Endothelial cell of umbilical vein (primary cell): Measurements from ENCODE around the gene HDAC1. TPM values are rescaled to one million over a fixed set of nuclear protein-coding genes. Genes with fewer than 3 reads are reported as not detected.

Source experiments
- BruUV-seq: library from RNA; stranded (reverse); fragments of 400-500 nt; replicated peaks from 2 replicates; lab custom pipeline; 2021; lab: Mats Ljungman, UMichigan
- CTCF ChIA-PET: fragments of 300-600, 350-600 bp; sonication (Branson Sonifier 250); formaldehyde crosslinking; loops from one replicate; lab custom pipeline; 2021; ENCODE audit warnings: antibody characterized with exemption, inconsistent platforms; lab: Charles Lee
- POLR2A ChIA-PET: fragments of 300-600, 350-600 bp; sonication (Branson Sonifier 250); formaldehyde crosslinking; loops from one replicate; lab custom pipeline; 2021; ENCODE audit warnings: antibody characterized with exemption, inconsistent platforms; lab: Charles Lee
- DNase-seq: peaks from one replicate; pipeline ENCODE4 v3.0.0-alpha.2; 2011; ENCODE audit warnings: low read depth, low spot score
- FAIRE-seq: peaks from 2 replicates; lab custom pipeline; 2011; peaks lifted over from hg19 to GRCh38; lab: Jason Lieb, UNC
- H2AFZ ChIP-seq: 2 replicates; pipeline ENCODE4 v1.6.0; 2012; ENCODE audit warnings: low read depth, low read length, control low read depth, inconsistent platforms
- H3K27ac ChIP-seq: 2 replicates; pipeline ENCODE4 v1.5.1; 2011; ENCODE audit warnings: low read depth, mild to moderate bottlenecking, control low read depth, low read length, moderate library complexity; ENCODE audit not compliant: insufficient read depth
- H3K27me3 ChIP-seq, 2 experiments: 2 replicates each; pipeline versions ENCODE4 v1.6.0 to v1.6.1; 2011; ENCODE audit warnings: low read length in 2 of 2, mixed read lengths in 1 of 2; ENCODE audit not compliant: control insufficient read depth in 2 of 2, insufficient read depth in 2 of 2
- H3K36me3 ChIP-seq, 2 experiments: 2 replicates in 1 of 2; 3 replicates in 1 of 2; pipeline ENCODE4 v1.5.1; 2011; ENCODE audit warnings: low read length in 2 of 2, mild to moderate bottlenecking in 1 of 2, moderate library complexity in 1 of 2; ENCODE audit not compliant: control insufficient read depth in 2 of 2, insufficient read depth in 2 of 2; ENCODE audit errors: extremely low read depth in 1 of 2
- H3K4me1 ChIP-seq: 3 replicates; pipeline ENCODE4 v1.5.1; 2011; ENCODE audit warnings: mild to moderate bottlenecking, low read length; ENCODE audit not compliant: control insufficient read depth, insufficient read depth; ENCODE audit errors: extremely low read depth
- H3K4me2 ChIP-seq: 2 replicates; pipeline ENCODE4 v1.6.1; 2011; ENCODE audit warnings: low read length, control low read depth, mixed read lengths; ENCODE audit not compliant: insufficient read depth
- H3K4me3 ChIP-seq, 3 experiments: fragments of 200-600 bp in 1 of 3; sonication (generic), shearing (Covaris generic) in 1 of 3; replicated peaks in 1 of 3; 2 replicates each; pipeline ENCODE4 v1.5.1; 2011 to 2016; ENCODE audit warnings: control low read depth in 3 of 3, low read length in 3 of 3, mild to moderate bottlenecking in 2 of 3, inconsistent platforms in 1 of 3, low read depth in 1 of 3, moderate library complexity in 1 of 3; ENCODE audit not compliant: insufficient read depth in 1 of 3
- H3K79me2 ChIP-seq: 2 replicates; pipeline ENCODE4 v1.6.0; 2012; ENCODE audit warnings: low read length, inconsistent platforms; ENCODE audit not compliant: control insufficient read depth, insufficient read depth
- H3K9ac ChIP-seq: replicated peaks from 2 replicates; pipeline ENCODE3; 2011; ENCODE audit warnings: low read length, control low read depth; ENCODE audit not compliant: insufficient read depth; ENCODE audit errors: extremely low read depth
- H3K9me1 ChIP-seq: replicated peaks from 3 replicates; pipeline ENCODE4 v1.6.0; 2011; ENCODE audit warnings: mild to moderate bottlenecking, low read length; ENCODE audit not compliant: control insufficient read depth, insufficient read depth; ENCODE audit errors: extremely low read depth
- H3K9me3 ChIP-seq: replicated peaks from 2 replicates; pipeline ENCODE4 v1.5.1; 2012; ENCODE audit warnings: low read length, inconsistent platforms; ENCODE audit not compliant: control insufficient read depth, insufficient read depth
- H4K20me1 ChIP-seq: replicated peaks from 2 replicates; pipeline ENCODE3; 2011; ENCODE audit warnings: mild to moderate bottlenecking, low read length; ENCODE audit not compliant: control insufficient read depth, insufficient read depth; ENCODE audit errors: extremely low read depth
- EZH2 ChIP-seq: IDR thresholded peaks from 2 replicates; pipeline ENCODE4 v1.6.1; 2012; ENCODE audit warnings: borderline replicate concordance, low read depth, mild to moderate bottlenecking, moderate library complexity, low read length, inconsistent platforms; ENCODE audit not compliant: severe bottlenecking
- FOS ChIP-seq: IDR thresholded peaks from 2 replicates; pipeline ENCODE4 v1.6.1; 2011; ENCODE audit warnings: mild to moderate bottlenecking, low read length, moderate library complexity, borderline replicate concordance; ENCODE audit not compliant: insufficient read depth
- GATA2 ChIP-seq: IDR thresholded peaks from 2 replicates; pipeline ENCODE4 v1.7.0; 2011; ENCODE audit warnings: low read depth, mild to moderate bottlenecking, moderate library complexity, mixed read lengths, low read length; ENCODE audit not compliant: insufficient read length, insufficient read depth
- JUN ChIP-seq: IDR thresholded peaks from 2 replicates; pipeline ENCODE4 v1.6.1; 2011; ENCODE audit warnings: borderline replicate concordance, low read depth; ENCODE audit not compliant: insufficient read length, insufficient read depth
- MYC ChIP-seq: IDR thresholded peaks from one replicate; pipeline ENCODE4 v1.6.1; 2011; ENCODE audit warnings: mild to moderate bottlenecking, low read depth, low read length
- POLR2A ChIP-seq: IDR thresholded peaks from 2 replicates; pipeline ENCODE4 v1.6.1; 2012; ENCODE audit warnings: low read depth, mild to moderate bottlenecking, control low read depth, low read length
- POLR2AphosphoS5 ChIP-seq: IDR thresholded peaks from 2 replicates; pipeline ENCODE4 v1.6.1; 2012; ENCODE audit warnings: low read depth, mild to moderate bottlenecking, control low read depth, low read length, moderate library complexity; ENCODE audit not compliant: insufficient read depth
- dilution Hi-C: fragments of 300-500 bp; cut with MboI; formaldehyde crosslinking; loops from one replicate; pipeline ENCODE4 v1.15.0; 2019; ENCODE audit warnings: low sequenced_read_pairs; ENCODE audit not compliant: extremely low pct_ligation_motif_present
- intact Hi-C: fragments of 100-400 bp; cut with micrococcal nuclease; formaldehyde crosslinking; loops from one replicate; pipeline ENCODE4 v1.10.0; 2022
- polyA plus RNA-seq, 4 experiments: library from polyadenylated mRNA; depleted of rRNA in 3 of 4; stranded (reverse) in 3 of 4; unstranded in 1 of 4; fragments of >200 nt; gene quantifications; 2 replicates each; pipeline versions ENCODE4 v1.2.1 to v1.2.3, GENCODE V29; 2011 to 2012; ENCODE audit warnings: missing spikeins in 1 of 4
- total RNA-seq: library from RNA; stranded (reverse); gene quantifications from 2 replicates; pipeline ENCODE4 v1.2.3, GENCODE V29; 2021
- TF ChIP-seq, protein P1 (sequence below), 2 donors: IDR thresholded peaks; 1 replicate in 1 of 2; 2 replicates in 1 of 2; pipeline ENCODE4 v1.5.1; 2011; ENCODE audit warnings: low read length in 2 of 2, mild to moderate bottlenecking in 2 of 2, moderate library complexity in 2 of 2, control low read depth in 1 of 2, inconsistent platforms in 1 of 2, low read depth in 1 of 2; ENCODE audit not compliant: insufficient read depth in 1 of 2; ENCODE audit errors: extremely low read depth in 1 of 2
- TF ChIP-seq, protein P2 (sequence below): IDR thresholded peaks from 2 replicates; pipeline ENCODE4 v1.6.1; 2011; ENCODE audit not compliant: insufficient read depth, insufficient read length

HDAC1 gene
- total and polyA plus RNA-seq, 2 donors (not counting 3 experiments of a cell fraction or from before 2014, with no cell fraction given), result 138 to 141 TPM

DNA sequence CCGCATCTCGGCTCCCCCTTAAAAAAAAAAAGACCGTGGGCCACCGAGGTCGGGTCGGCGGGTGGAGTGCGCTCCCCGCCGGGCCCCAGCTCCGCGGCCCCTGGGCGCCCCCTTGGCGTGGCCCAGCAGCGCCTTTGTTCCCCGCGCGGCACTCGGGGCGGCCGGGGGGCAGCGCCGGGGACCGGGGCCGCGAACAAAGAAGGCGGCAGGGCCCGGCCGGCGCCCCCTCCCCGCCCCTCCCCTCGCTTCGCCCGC is 43.6 kb downstream of the HDAC1 start:
- Histone ChIP-seq H3K4me2 (no peak overlapping the region), H3K9me3 (no peaks in the 10 kb centered on the region), H3K27ac (peak overlapping the region; percentile 14), H3K4me3 (peak overlapping the region; percentile 28 to 87 (median 80)), H3K4me1 (peaks cover 14% of the 10 kb centered on the region), H2AFZ (no peak overlapping the region), H4K20me1 (no peaks in the 10 kb centered on the region), H3K36me3 (peaks cover 9 to 25% of the 10 kb centered on the region in 2 experiments), H3K27me3 (no peaks in the 10 kb centered on the region), H3K9me1 (no peaks in the 10 kb centered on the region), H3K9ac (peak overlapping the region; percentile 77), H3K79me2 (peaks cover 19% of the 10 kb centered on the region)
- DNase-seq (no peak), FAIRE-seq (no peak)
- TF ChIP-seq JUN (no peak), FOS (no peak), GATA2 (no peak), MYC (no peak), POLR2A (no peak), EZH2 (no peak), POLR2AphosphoS5 (no peak)
- TF ChIP-seq, protein P1, sequence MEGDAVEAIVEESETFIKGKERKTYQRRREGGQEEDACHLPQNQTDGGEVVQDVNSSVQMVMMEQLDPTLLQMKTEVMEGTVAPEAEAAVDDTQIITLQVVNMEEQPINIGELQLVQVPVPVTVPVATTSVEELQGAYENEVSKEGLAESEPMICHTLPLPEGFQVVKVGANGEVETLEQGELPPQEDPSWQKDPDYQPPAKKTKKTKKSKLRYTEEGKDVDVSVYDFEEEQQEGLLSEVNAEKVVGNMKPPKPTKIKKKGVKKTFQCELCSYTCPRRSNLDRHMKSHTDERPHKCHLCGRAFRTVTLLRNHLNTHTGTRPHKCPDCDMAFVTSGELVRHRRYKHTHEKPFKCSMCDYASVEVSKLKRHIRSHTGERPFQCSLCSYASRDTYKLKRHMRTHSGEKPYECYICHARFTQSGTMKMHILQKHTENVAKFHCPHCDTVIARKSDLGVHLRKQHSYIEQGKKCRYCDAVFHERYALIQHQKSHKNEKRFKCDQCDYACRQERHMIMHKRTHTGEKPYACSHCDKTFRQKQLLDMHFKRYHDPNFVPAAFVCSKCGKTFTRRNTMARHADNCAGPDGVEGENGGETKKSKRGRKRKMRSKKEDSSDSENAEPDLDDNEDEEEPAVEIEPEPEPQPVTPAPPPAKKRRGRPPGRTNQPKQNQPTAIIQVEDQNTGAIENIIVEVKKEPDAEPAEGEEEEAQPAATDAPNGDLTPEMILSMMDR (IDR thresholded peaks at IDR 0.05; ENCODE audit: extremely low read depth in 1 of 2, insufficient read depth in 1 of 2, low read depth in 1 of 2, low read length in 2 of 2), result no peak
- TF ChIP-seq, protein P2, sequence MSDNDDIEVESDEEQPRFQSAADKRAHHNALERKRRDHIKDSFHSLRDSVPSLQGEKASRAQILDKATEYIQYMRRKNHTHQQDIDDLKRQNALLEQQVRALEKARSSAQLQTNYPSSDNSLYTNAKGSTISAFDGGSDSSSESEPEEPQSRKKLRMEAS, result no peak
- ChIA-PET CTCF (interaction anchor here (0.7 to 1.7 kb wide), 13 partner anchors 9 to 145 kb away, joined by 3 to 12 read pairs (median 4); partner anchors contain the start of genes CCDC28B, FAM229A and TSSK3), POLR2A (interaction anchor here (0.9 to 2.2 kb wide), 22 partner anchors 8 to 207 kb away, joined by 3 to 50 read pairs (median 7); partner anchors contain the start of genes BSDC1, FAM167B and TSSK3)
- no TSS peak for BruUV-seq
- dilution Hi-C loops, result no loop called here
- intact Hi-C loops, result loop anchor here (1.0 to 5.0 kb wide), 5 partner anchors 27 to 113 kb away; partner anchors contain the start of genes BSDC1, EIF3I, FAM229A and TMEM234
